ENCODE data around the gene HCAR2.

- TF ChIP-seq CTCF (IDR thresholded peaks at IDR 0.05) (no peak), POLR2A (IDR thresholded peaks at IDR 0.05) (no peak)
Observed at GRCh38 chr12:122661938-122662337, 41.2 kb downstream of the HCAR2 start.

All from testis (tissue), 2 donors.